Measurements from ENCODE around the gene MAP4K2. TPM values are rescaled to one million over a fixed set of nuclear protein-coding genes. Genes with fewer than 3 reads are reported as not detected.

MAP4K2 gene
- total and polyA plus RNA-seq, 2 of the 13 experiments (the other 11 are each of a cell fraction or from before 2014, with no cell fraction given), result 8.3 to 17.6 TPM

DNA sequence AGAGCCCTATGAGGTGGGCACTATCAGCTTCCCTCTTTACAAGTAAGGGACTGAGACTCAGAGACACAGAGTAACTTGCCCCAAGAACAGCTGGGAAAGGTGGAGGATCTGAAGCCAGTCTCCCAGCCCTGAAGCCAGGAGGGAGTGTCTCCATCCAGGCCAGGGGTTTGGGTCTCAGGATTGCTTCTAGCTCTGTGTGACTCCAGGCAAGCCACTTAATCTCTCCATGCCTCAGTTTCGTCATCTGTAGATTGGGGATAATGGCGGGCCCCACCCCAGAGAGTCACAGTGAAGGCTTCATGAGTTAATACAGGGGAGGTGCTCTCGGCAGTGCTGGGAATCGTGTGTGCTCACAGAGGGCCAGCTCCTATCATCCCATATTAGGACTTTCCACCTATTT, 10.5 kb downstream of the MAP4K2 start:
- no peak overlapping the region for H3K4me2 ChIP-seq (ENCODE audit: low read depth, low read length)
- no peak for DNase-seq (ENCODE audit: low spot score)
- 100% methylated on average over 2 of the region's 4 CpGs for WGBS (ENCODE audit: low lambda C conversion rate)
- no peaks in the 10 kb centered on the region for H3K79me2 ChIP-seq (ENCODE audit: insufficient read depth, low read length)
- no peak for ATAC-seq
- TF ChIP-seq FOXK2 (IDR thresholded peaks at IDR 0.05) (no peak), STAT5B (CRISPR knock-in tag; IDR thresholded peaks at IDR 0.05) (no peak), ZFP1 (CRISPR knock-in tag; IDR thresholded peaks at IDR 0.05) (no peak), ZNF629 (CRISPR knock-in tag; conservative IDR thresholded peaks at IDR 0.05) (peak; percentile 52), PHF5A (CRISPR knock-in tag; IDR thresholded peaks at IDR 0.05; ENCODE audit: low read depth, unreplicated experiment) (no peak)
- TF ChIP-seq, protein P1, sequence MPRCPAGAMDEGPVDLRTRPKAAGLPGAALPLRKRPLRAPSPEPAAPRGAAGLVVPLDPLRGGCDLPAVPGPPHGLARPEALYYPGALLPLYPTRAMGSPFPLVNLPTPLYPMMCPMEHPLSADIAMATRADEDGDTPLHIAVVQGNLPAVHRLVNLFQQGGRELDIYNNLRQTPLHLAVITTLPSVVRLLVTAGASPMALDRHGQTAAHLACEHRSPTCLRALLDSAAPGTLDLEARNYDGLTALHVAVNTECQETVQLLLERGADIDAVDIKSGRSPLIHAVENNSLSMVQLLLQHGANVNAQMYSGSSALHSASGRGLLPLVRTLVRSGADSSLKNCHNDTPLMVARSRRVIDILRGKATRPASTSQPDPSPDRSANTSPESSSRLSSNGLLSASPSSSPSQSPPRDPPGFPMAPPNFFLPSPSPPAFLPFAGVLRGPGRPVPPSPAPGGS (CRISPR knock-in tag; IDR thresholded peaks at IDR 0.05), result no peak
- H3K4me3 ChIP-seq (replicated peaks in 1 of 3; ENCODE audit: insufficient read depth in 1 of 3, low read depth in 2 of 3, low read length in 3 of 3), result no peak overlapping the region
- FAIRE-seq, result no peak
- no peak overlapping the region for H2AFZ ChIP-seq (ENCODE audit: low read length)
- no peaks in the 10 kb centered on the region for H3K27me3 ChIP-seq (ENCODE audit: control insufficient read depth in 1 of 2, insufficient read depth in 2 of 2, low read length in 2 of 2)
- H3K9me3 ChIP-seq (ENCODE audit: low read length), result no peaks in the 10 kb centered on the region
- H3K27ac ChIP-seq (ENCODE audit: extremely low read length, insufficient read depth, low read length), result no peak overlapping the region
- no peak overlapping the region for H3K9ac ChIP-seq (ENCODE audit: insufficient read depth, low read depth, low read length)
- intact Hi-C loops (cut with micrococcal nuclease; ENCODE audit: unreplicated experiment), result no loop called here
- in situ Hi-C loops (cut with HindIII; ENCODE audit: extremely low pct_ligation_motif_present, low pct_unique_long_range_greater_than_20kb), result no loop called here
- BruUV-seq (replicated peaks), result no TSS peak
- peaks cover 16% of the 10 kb centered on the region; the same call in 1 of the 2 replicates for H3K4me1 ChIP-seq (ENCODE audit: insufficient read depth, low read length)
- POLR2A ChIA-PET, result no interaction called here
- CTCF ChIA-PET (ENCODE audit: low intra/inter-chr PET ratio, low total read pairs), result no interaction called here
- no peaks in the 10 kb centered on the region for H4K20me1 ChIP-seq (ENCODE audit: insufficient read depth, low read length)
- H3K36me3 ChIP-seq (replicated peaks in 1 of 2; ENCODE audit: control insufficient read depth in 1 of 2, insufficient read depth in 2 of 2, low read length in 2 of 2), result no peaks in the 10 kb centered on the region; a peak in 1 of 5 replicates

- CTCF ChIA-PET (ENCODE audit: low intra/inter-chr PET ratio, low total read pairs), result no interaction called here
- TF ChIP-seq MXI1 (IDR thresholded peaks at IDR 0.05; ENCODE audit: borderline replicate concordance, low read depth, low read length) (no peak), ZNF10 (CRISPR knock-in tag; IDR thresholded peaks at IDR 0.05; ENCODE audit: borderline replicate concordance, low read depth) (no peak), ZNF629 (CRISPR knock-in tag; conservative IDR thresholded peaks at IDR 0.05) (no peak), SAP130 (CRISPR knock-in tag; IDR thresholded peaks at IDR 0.05; ENCODE audit: low read depth) (no peak), NRL (CRISPR knock-in tag; IDR thresholded peaks at IDR 0.05; ENCODE audit: borderline replicate concordance) (no peak), AGO1 (IDR thresholded peaks at IDR 0.05; ENCODE audit: low read depth, low read length, poor library complexity, severe bottlenecking) (no peak), IRX3 (CRISPR knock-in tag; IDR thresholded peaks at IDR 0.05; ENCODE audit: borderline replicate concordance, low read depth) (no peak), ZNF230 (CRISPR knock-in tag; IDR thresholded peaks at IDR 0.05) (no peak), ZNF326 (CRISPR knock-in tag; IDR thresholded peaks at IDR 0.05; ENCODE audit: borderline replicate concordance) (no peak), ZNF484 (CRISPR knock-in tag; IDR thresholded peaks at IDR 0.05; ENCODE audit: borderline replicate concordance, low read depth) (no peak)
- in situ Hi-C loops (cut with HindIII; ENCODE audit: extremely low pct_ligation_motif_present, low pct_unique_long_range_greater_than_20kb), result no loop called here
- peaks cover 16% of the 10 kb centered on the region; the same call in 1 of the 2 replicates for H3K4me1 ChIP-seq (ENCODE audit: insufficient read depth, low read length)
- no peaks in the 10 kb centered on the region; a peak in 1 of 5 replicates for H3K36me3 ChIP-seq (replicated peaks in 1 of 2; ENCODE audit: control insufficient read depth in 1 of 2, insufficient read depth in 2 of 2, low read length in 2 of 2)
- ATAC-seq (no peak), FAIRE-seq (no peak), DNase-seq (ENCODE audit: low spot score) (no peak)
- no peak overlapping the region for H3K4me3 ChIP-seq (replicated peaks in 1 of 3; ENCODE audit: insufficient read depth in 1 of 3, low read depth in 2 of 3, low read length in 3 of 3)
- no peaks in the 10 kb centered on the region for H3K79me2 ChIP-seq (ENCODE audit: insufficient read depth, low read length)
- H3K27ac ChIP-seq (ENCODE audit: extremely low read length, insufficient read depth, low read length), result no peak overlapping the region
- intact Hi-C loops (cut with micrococcal nuclease; ENCODE audit: unreplicated experiment), result no loop called here
- POLR2A ChIA-PET, result no interaction called here
- no CpG with 5 or more reads among the region's 14 CpGs for WGBS (ENCODE audit: low lambda C conversion rate)
- H3K27me3 ChIP-seq (ENCODE audit: control insufficient read depth in 1 of 2, insufficient read depth in 2 of 2, low read length in 2 of 2), result no peaks in the 10 kb centered on the region
- H3K9ac ChIP-seq (ENCODE audit: insufficient read depth, low read depth, low read length), result no peak overlapping the region
- no peak overlapping the region for H3K4me2 ChIP-seq (ENCODE audit: low read depth, low read length)
- no peaks in the 10 kb centered on the region for H3K9me3 ChIP-seq (ENCODE audit: low read length)
- no peak overlapping the region for H2AFZ ChIP-seq (ENCODE audit: low read length)
- H4K20me1 ChIP-seq (ENCODE audit: insufficient read depth, low read length), result no peaks in the 10 kb centered on the region
- no TSS peak for BruUV-seq (replicated peaks)
These were observed 11.2 kb downstream of the MAP4K2 start for GRCh38 chr11:64791781-64792291.
